GM23248 (cell line): ENCODE measurements around the gene UBTF. TPM values are rescaled to one million over a fixed set of nuclear protein-coding genes. Genes with fewer than 3 reads are reported as not detected.

ENCODE experiments used
- DNase-seq: peaks from one replicate; pipeline ENCODE4 v3.0.0-alpha.2; 2015
- H2AFZ ChIP-seq: fragments of 200-600 bp; sonication (generic); 2 replicates; pipeline ENCODE4 v1.6.1; 2016; ENCODE audit warnings: antibody characterized with exemption
- H3F3A ChIP-seq: fragments of 200-600 bp; sonication (generic); 2 replicates; pipeline ENCODE4 v1.6.1; 2016; ENCODE audit warnings: mild to moderate bottlenecking, antibody characterized with exemption, mixed run types; ENCODE audit not compliant: insufficient read depth
- H3K27ac ChIP-seq: fragments of 200-600 bp; sonication (generic); 2 replicates; pipeline ENCODE4 v1.5.1; 2016; ENCODE audit warnings: mild to moderate bottlenecking
- H3K27me3 ChIP-seq: fragments of 200-600 bp; sonication (generic); replicated peaks from 2 replicates; pipeline ENCODE4 v1.6.1; 2016; ENCODE audit warnings: mild to moderate bottlenecking; ENCODE audit not compliant: insufficient read depth
- H3K36me3 ChIP-seq: fragments of 200-600 bp; sonication (generic); 2 replicates; pipeline ENCODE4 v1.6.1; 2016; ENCODE audit warnings: low read depth, mild to moderate bottlenecking
- H3K4me1 ChIP-seq: fragments of 200-600 bp; sonication (generic); 2 replicates; pipeline ENCODE4 v1.6.1; 2016; ENCODE audit warnings: mild to moderate bottlenecking; ENCODE audit not compliant: insufficient read depth
- H3K4me2 ChIP-seq: fragments of 200-600 bp; sonication (generic); one replicate; pipeline ENCODE4 v1.6.1; 2016; ENCODE audit warnings: mild to moderate bottlenecking; ENCODE audit not compliant: unreplicated experiment
- H3K4me3 ChIP-seq: fragments of 200-600 bp; sonication (generic); 2 replicates; pipeline ENCODE4 v1.5.1; 2016; ENCODE audit warnings: mild to moderate bottlenecking
- H3K79me2 ChIP-seq: fragments of 200-600 bp; sonication (generic); 2 replicates; pipeline ENCODE4 v1.6.1; 2016; ENCODE audit warnings: mild to moderate bottlenecking; ENCODE audit not compliant: insufficient read depth
- H3K9ac ChIP-seq: fragments of 200-600 bp; sonication (generic); 2 replicates; pipeline ENCODE4 v1.6.1; 2016; ENCODE audit warnings: mild to moderate bottlenecking
- H3K9me2 ChIP-seq: fragments of 200-600 bp; sonication (generic); 2 replicates; pipeline ENCODE4 v1.6.1; 2016; ENCODE audit warnings: mixed run types, mild to moderate bottlenecking, moderate library complexity; ENCODE audit not compliant: insufficient read depth
- H3K9me3 ChIP-seq: fragments of 200-600 bp; sonication (generic); one replicate; pipeline ENCODE4 v1.6.1; 2017; ENCODE audit warnings: low read depth
- H4K20me1 ChIP-seq: fragments of 200-600 bp; sonication (generic); 2 replicates; pipeline ENCODE4 v1.6.0; 2016; ENCODE audit not compliant: insufficient read depth
- EZH2 ChIP-seq: fragments of 200-600 bp; sonication (generic); IDR thresholded peaks from 2 replicates; pipeline ENCODE4 v1.6.1; 2018; ENCODE audit warnings: antibody characterized with exemption, mild to moderate bottlenecking; ENCODE audit not compliant: insufficient read depth, poor library complexity, severe bottlenecking
- EZH2phosphoT487 ChIP-seq: fragments of 200-600 bp; sonication (generic); IDR thresholded peaks from 2 replicates; pipeline ENCODE4 v1.6.1; 2018; ENCODE audit warnings: antibody characterized with exemption, moderate library complexity, mild to moderate bottlenecking, low read depth; ENCODE audit not compliant: insufficient read depth
- WGBS, 2 experiments: methylation state at CpG; one replicate each; pipeline ENCODE4 v1.1.6; 2015 to 2017; ENCODE audit warnings: low lambda C conversion rate in 2 of 2, low coverage in 1 of 2; ENCODE audit errors: missing lambda C conversion rate in 2 of 2; 5-methylcytosine and 5-hydroxymethylcytosine counted together
- in situ Hi-C: fragments of 300-500 bp; cut with MboI; formaldehyde crosslinking; loops from 2 replicates; pipeline ENCODE4 v1.15.0; 2020
- polyA plus RNA-seq: library from polyadenylated mRNA; unstranded; fragments of >200 nt; fragmentation: Nextera tagmentation; extraction: Ambion mirVana; gene quantifications from 2 replicates; pipeline ENCODE4 v1.2.1, GENCODE V29; 2016
- total RNA-seq: library from RNA; depleted of rRNA; stranded (reverse); fragments of >200 nt; shearing (Covaris generic); gene quantifications from 2 replicates; pipeline ENCODE4 v1.2.3, GENCODE V29; 2014

The UBTF gene
- total and polyA plus RNA-seq, 2 experiments from 2014 or later: 48.2 to 62.3 TPM

DNA sequence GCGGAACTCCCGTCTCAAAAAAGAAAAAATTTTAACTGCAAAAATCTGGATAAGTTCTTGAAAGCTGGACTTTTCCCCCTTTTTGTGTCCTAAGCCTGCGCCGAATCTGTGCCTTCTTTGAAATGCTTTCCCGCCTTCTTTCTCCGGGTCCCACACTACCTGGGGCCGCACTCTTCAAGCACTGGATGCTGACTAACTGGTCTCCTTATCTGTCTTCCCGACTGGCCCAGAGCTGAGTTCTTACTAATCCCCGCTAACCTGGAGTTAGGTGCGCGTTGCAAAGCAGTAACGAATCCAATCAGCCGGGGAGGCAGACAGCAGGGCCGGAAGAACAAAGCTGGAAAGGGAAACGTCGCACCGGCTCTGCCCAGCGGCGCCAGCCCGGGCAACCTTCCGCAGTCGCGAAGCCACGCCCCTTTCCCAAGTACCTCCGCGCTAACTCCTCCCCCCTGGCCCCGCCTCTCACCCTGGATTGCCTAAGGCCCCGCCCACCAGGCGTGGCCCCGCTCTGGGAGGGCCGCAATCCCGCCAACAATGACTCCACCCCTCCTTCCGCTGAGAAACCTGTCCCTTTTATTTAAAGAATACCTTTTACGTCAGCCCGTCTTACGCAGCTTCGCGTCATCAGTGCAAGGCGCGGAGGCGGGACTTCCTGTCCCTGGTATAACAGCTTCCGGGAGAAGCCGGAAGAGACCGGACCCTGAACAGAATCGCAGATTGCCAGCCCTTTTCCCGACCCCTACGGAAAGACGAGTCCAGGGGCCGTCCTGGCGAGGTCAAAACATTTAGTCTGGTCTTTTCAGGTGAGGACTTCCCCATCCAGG lies 33.0 kb downstream of the UBTF start, which contains the start of gene TMUB2:
TMUB2 (plus strand) TSS at position 666 of the 824 bp plus-strand sequence. CDS start 737 bp downstream, outside the sequence.
- H3K4me1 ChIP-seq: peaks cover 14% of the 10 kb centered on the region
- WGBS, 2 experiments: 1% methylated on average over 47 to 50 of the region's 50 CpGs
- no peaks in the 10 kb centered on the region for H3K9me2 ChIP-seq
- DNase-seq: peak; percentile 100
- peaks cover 6% of the 10 kb centered on the region; the same call in 1 of the 2 replicates for H3K36me3 ChIP-seq
- H4K20me1 ChIP-seq: no peaks in the 10 kb centered on the region
- H3K4me3 ChIP-seq: peak within 1 kb of the TSS; percentile 93
- H3K9me3 ChIP-seq: no peaks in the 10 kb centered on the region
- peaks cover 8% of the 10 kb centered on the region for H3F3A ChIP-seq
- TF ChIP-seq EZH2: no peak
- no peak for TF ChIP-seq EZH2phosphoT487
- peak within 1 kb of the TSS; percentile 88 for H2AFZ ChIP-seq
- peak within 1 kb of the TSS; percentile 76 for H3K4me2 ChIP-seq
- H3K27me3 ChIP-seq: no peaks in the 10 kb centered on the region
- peak within 1 kb of the TSS; percentile 95 for H3K9ac ChIP-seq
- H3K27ac ChIP-seq: peak within 1 kb of the TSS; percentile 92
- peaks cover 68% of the 10 kb centered on the region for H3K79me2 ChIP-seq
- in situ Hi-C loops: no loop called here

DNA sequence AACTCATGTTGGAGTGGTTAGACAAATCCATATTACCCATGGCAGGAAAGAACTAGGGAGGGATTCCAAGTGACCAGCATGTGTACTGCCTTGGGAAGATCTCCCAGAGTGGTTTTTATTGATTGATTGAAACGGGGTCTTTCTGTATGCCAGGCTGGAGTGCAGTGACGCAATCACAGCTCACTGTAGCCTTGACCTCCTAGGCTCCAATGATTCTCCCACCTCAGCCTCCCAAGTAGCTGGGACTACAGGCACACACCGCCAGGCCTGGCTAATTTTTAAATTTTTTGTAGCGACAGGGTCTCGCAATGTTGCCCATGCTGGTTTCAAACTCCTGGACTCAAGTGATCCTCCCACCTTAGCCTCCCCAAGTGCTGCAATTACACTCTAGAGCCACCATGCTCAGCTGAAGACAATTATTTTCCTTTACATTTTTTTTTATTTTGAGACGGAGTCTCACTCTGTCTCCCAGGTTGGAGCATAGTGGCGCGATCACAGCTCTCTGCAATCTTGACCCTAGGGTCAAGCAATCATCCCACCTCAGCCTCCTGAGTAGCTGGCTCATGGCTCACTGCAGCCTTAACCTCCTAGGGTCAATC lies 35.2 kb downstream of the UBTF start:
- H3K79me2 ChIP-seq: peaks cover 69% of the 10 kb centered on the region
- no peaks in the 10 kb centered on the region for H3K36me3 ChIP-seq
- no peak overlapping the region for H3K9ac ChIP-seq
- no peak overlapping the region for H3K27ac ChIP-seq
- H3K9me2 ChIP-seq: no peaks in the 10 kb centered on the region
- no peaks in the 10 kb centered on the region for H3K9me3 ChIP-seq
- H3K4me2 ChIP-seq: no peak overlapping the region
- TF ChIP-seq EZH2 (no peak), EZH2phosphoT487 (no peak)
- 88% methylated on average over 8 of the region's 8 CpGs for WGBS, 2 experiments
- in situ Hi-C loops: no loop called here
- H3K27me3 ChIP-seq: no peaks in the 10 kb centered on the region
- H4K20me1 ChIP-seq: no peaks in the 10 kb centered on the region
- no peak overlapping the region for H3K4me3 ChIP-seq
- H3K4me1 ChIP-seq: peaks cover 14% of the 10 kb centered on the region
- H3F3A ChIP-seq: no peaks in the 10 kb centered on the region
- H2AFZ ChIP-seq: no peak overlapping the region
- no peak for DNase-seq

DNA sequence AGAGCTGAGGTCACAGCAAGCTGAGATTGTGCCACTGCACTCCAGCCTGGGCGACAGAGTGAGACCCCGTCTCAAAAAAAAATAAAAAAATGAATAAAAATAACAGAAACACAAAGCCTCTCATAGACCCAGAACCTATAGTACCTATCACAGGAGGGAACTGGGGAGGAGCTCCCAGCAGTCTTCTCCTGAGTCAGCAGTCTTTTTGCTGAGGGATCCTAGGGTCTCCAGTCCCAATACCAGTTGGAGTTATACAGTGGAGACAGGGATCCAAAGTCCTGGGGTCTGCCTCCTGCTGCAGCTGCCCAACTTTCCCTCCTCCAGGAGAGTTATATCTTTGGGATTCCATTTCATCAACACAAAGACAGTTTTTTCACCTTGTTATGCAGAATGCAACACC lies 36.5 kb downstream of the UBTF start:
- Histone ChIP-seq H4K20me1 (no peaks in the 10 kb centered on the region), H3K9me2 (no peaks in the 10 kb centered on the region), H3K79me2 (peaks cover 56% of the 10 kb centered on the region), H3K36me3 (no peaks in the 10 kb centered on the region), H2AFZ (no peak overlapping the region), H3K4me3 (no peak overlapping the region), H3F3A (no peaks in the 10 kb centered on the region), H3K27me3 (no peaks in the 10 kb centered on the region), H3K4me2 (no peak overlapping the region), H3K9ac (no peak overlapping the region), H3K4me1 (peaks cover 8% of the 10 kb centered on the region), H3K27ac (no peak overlapping the region), H3K9me3 (no peaks in the 10 kb centered on the region)
- TF ChIP-seq EZH2phosphoT487: no peak
- no peak for TF ChIP-seq EZH2
- in situ Hi-C loops: no loop called here
- 93 to 100% methylated on average over 2 of the region's 2 CpGs for WGBS, 2 experiments
- no peak for DNase-seq

DNA sequence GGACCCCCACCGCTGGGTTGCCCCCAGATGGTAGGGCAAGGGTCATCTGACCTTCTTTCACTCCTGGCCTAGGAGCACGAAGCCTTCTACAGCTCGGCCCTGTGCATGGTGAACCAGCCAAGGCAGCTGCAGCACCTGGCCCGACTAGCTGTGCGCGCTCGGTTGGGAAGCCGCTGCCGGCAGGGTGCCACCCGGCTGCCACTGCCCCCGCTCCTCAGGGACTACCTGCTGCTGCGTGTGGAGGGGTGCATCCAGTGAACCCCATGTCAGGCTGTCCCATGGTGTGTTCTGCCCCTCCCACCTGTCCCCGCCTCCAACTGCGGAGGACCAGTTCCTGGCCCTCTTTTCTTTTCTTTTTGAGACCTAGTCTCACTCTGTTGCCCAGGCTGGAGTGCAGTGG lies 41.3 kb downstream of the UBTF start:
- Histone ChIP-seq H3K9ac (no peak overlapping the region), H3K79me2 (peaks cover 15% of the 10 kb centered on the region)
- in situ Hi-C loops: no loop called here

More for the DNA sequence above, 41.3 kb downstream of the UBTF start:
- H3K27me3 ChIP-seq: no peaks in the 10 kb centered on the region
- peaks cover 4% of the 10 kb centered on the region; the same call in 1 of the 2 replicates for H3K36me3 ChIP-seq
- no peaks in the 10 kb centered on the region for H4K20me1 ChIP-seq
- no peaks in the 10 kb centered on the region for H3F3A ChIP-seq
- DNase-seq: no peak
- no peak overlapping the region for H3K4me2 ChIP-seq
- no peak overlapping the region for H3K4me3 ChIP-seq
- H3K27ac ChIP-seq: no peak overlapping the region
- H2AFZ ChIP-seq: no peak overlapping the region
- TF ChIP-seq EZH2phosphoT487 (no peak), EZH2 (no peak)
- no peaks in the 10 kb centered on the region for H3K9me3 ChIP-seq
- no peaks in the 10 kb centered on the region for H3K4me1 ChIP-seq
- no peaks in the 10 kb centered on the region for H3K9me2 ChIP-seq
- 86% methylated on average over 13 to 14 of the region's 14 CpGs for WGBS, 2 experiments
